OCI-LY3 (cell line): ENCODE data around the gene C2orf72.

Source experiments
- H2AFZ ChIP-seq: fragments of 200-600, 300-600 bp; shearing (Covaris generic); 2 replicates; pipeline ENCODE4 v1.6.0; 2014; ENCODE audit warnings: antibody characterized with exemption, low read depth, low read length
- H3K27ac ChIP-seq: fragments of 200-600, 300-600 bp; sonication (generic); 2 replicates; pipeline ENCODE4 v1.5.1; 2014; ENCODE audit warnings: mild to moderate bottlenecking, low read length, moderate library complexity, mixed read lengths
- H3K27me3 ChIP-seq: fragments of 200-600, 300-600 bp; sonication (generic); 2 replicates; pipeline ENCODE4 v1.6.1; 2014; ENCODE audit warnings: low read depth, low read length, mixed read lengths
- H3K36me3 ChIP-seq: fragments of 200-600, 300-600 bp; sonication (generic); replicated peaks from 2 replicates; pipeline ENCODE3; 2014; ENCODE audit warnings: low read depth, low read length, mixed read lengths
- H3K4me1 ChIP-seq: fragments of 300-600, 200-600 bp; sonication (generic); 2 replicates; pipeline ENCODE4 v1.6.1; 2014; ENCODE audit warnings: low read length, mixed read lengths
- H3K4me2 ChIP-seq: fragments of 200-600, 300-600 bp; sonication (generic); 2 replicates; pipeline ENCODE4 v1.6.1; 2014; ENCODE audit warnings: low read length, mixed read lengths
- H3K4me3 ChIP-seq: fragments of 300-600, 200-600 bp; sonication (generic); 2 replicates; pipeline ENCODE4 v1.5.1; 2014; ENCODE audit warnings: antibody characterized with exemption, mild to moderate bottlenecking, low read length, moderate library complexity
- H3K79me2 ChIP-seq: fragments of 300-600, 200-600 bp; shearing (Covaris generic); 2 replicates; pipeline ENCODE4 v1.6.1; 2014; ENCODE audit warnings: mild to moderate bottlenecking, low read length, mixed read lengths
- H3K9ac ChIP-seq: fragments of 300-600, 200-600 bp; shearing (Covaris generic); 2 replicates; pipeline ENCODE4 v1.6.0; 2014; ENCODE audit warnings: mild to moderate bottlenecking, low read length, moderate library complexity
- H3K9me3 ChIP-seq: fragments of 200-600, 300-600 bp; shearing (Covaris generic); 2 replicates; pipeline ENCODE4 v1.6.1; 2014; ENCODE audit warnings: low read length, mixed read lengths; ENCODE audit not compliant: insufficient read depth
- H4K20me1 ChIP-seq: fragments of 200-600, 300-600 bp; sonication (generic); 2 replicates; pipeline ENCODE4 v1.6.1; 2016; ENCODE audit warnings: low read length, mixed read lengths; ENCODE audit not compliant: insufficient read depth
- CTCF ChIP-seq: fragments of 200-600, 300-600 bp; sonication (generic); IDR thresholded peaks from 2 replicates; pipeline ENCODE4 v1.5.1; 2014; ENCODE audit warnings: antibody characterized with exemption, low read length, low read depth
- EZH2phosphoT487 ChIP-seq: fragments of 200-600 bp; shearing (Covaris generic); IDR thresholded peaks from 2 replicates; pipeline ENCODE4 v1.6.1; 2018; ENCODE audit warnings: antibody characterized with exemption, mixed run types, low read depth

The C2orf72 gene

GRCh38 chr2:231008131-231008530 is 29.2 kb upstream of the C2orf72 start:
- Histone ChIP-seq H3K9me3 (no peaks in the 10 kb centered on the region), H4K20me1 (no peaks in the 10 kb centered on the region), H3K9ac (no peak overlapping the region), H3K4me3 (no peak overlapping the region), H3K4me2 (no peak overlapping the region), H3K79me2 (no peaks in the 10 kb centered on the region), H3K36me3 (no peaks in the 10 kb centered on the region), H3K27me3 (no peaks in the 10 kb centered on the region; the same call in 1 of the 2 replicates), H3K4me1 (no peaks in the 10 kb centered on the region), H2AFZ (no peak overlapping the region), H3K27ac (no peak overlapping the region)
- TF ChIP-seq CTCF (no peak), EZH2phosphoT487 (no peak)

- H2AFZ ChIP-seq, result no peak overlapping the region
- H4K20me1 ChIP-seq, result no peaks in the 10 kb centered on the region
- H3K4me2 ChIP-seq, result no peak overlapping the region
- TF ChIP-seq CTCF (no peak), EZH2phosphoT487 (no peak)
- no peaks in the 10 kb centered on the region for H3K79me2 ChIP-seq
- no peak overlapping the region for H3K9ac ChIP-seq
- no peaks in the 10 kb centered on the region for H3K9me3 ChIP-seq
- H3K4me1 ChIP-seq, result no peaks in the 10 kb centered on the region
- H3K4me3 ChIP-seq, result no peak overlapping the region
- H3K27ac ChIP-seq, result no peak overlapping the region
- H3K27me3 ChIP-seq, result no peaks in the 10 kb centered on the region
- H3K36me3 ChIP-seq, result no peaks in the 10 kb centered on the region
Observed at GRCh38 chr2:231009236-231009919, 27.9 kb upstream of the C2orf72 start.

GRCh38 chr2:231010201-231010730 is 27.1 kb upstream of the C2orf72 start:
- H3K4me1 ChIP-seq, result no peaks in the 10 kb centered on the region

More at GRCh38 chr2:231010201-231010730, 27.1 kb upstream of the C2orf72 start:
- Histone ChIP-seq H3K36me3 (no peaks in the 10 kb centered on the region), H3K4me2 (no peak overlapping the region), H3K9ac (no peak overlapping the region), H3K27ac (no peak overlapping the region), H3K9me3 (no peaks in the 10 kb centered on the region), H3K4me3 (no peak overlapping the region), H3K79me2 (no peaks in the 10 kb centered on the region), H2AFZ (no peak overlapping the region), H3K27me3 (no peaks in the 10 kb centered on the region), H4K20me1 (no peaks in the 10 kb centered on the region)
- TF ChIP-seq EZH2phosphoT487 (no peak), CTCF (no peak)
